Pons (tissue), 1 donor: Measurements from ENCODE around the gene TMEM108.
A peak's percentile ranks its signal among the peaks of the same experiment; 100 is the strongest.

ENCODE experiments used
- DNase-seq: peaks from one replicate; pipeline ENCODE4 v3.0.0-alpha.2; 2016; ENCODE audit warnings: low spot score

The TMEM108 gene

DNA sequence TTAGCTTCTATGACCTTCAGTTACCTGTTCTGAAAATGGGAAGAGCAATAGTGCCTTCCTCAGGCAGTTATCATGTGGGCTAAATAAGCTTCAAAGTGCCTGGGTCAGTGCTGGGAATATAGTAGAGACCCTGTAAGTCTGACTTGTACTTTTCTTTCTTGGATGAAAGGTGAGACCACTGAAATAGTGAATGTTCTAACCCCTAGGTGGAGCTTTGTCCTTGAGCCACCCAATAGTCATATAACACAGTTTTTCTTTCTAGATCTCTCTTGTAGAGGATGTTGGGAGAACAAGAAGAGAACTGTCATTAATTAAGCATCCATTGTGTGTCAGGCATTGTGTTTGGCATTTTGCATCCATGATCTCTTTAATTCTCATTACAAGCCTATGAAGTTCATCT is 348.7 kb downstream of the TMEM108 start:
- DNase-seq, result no peak

DNA sequence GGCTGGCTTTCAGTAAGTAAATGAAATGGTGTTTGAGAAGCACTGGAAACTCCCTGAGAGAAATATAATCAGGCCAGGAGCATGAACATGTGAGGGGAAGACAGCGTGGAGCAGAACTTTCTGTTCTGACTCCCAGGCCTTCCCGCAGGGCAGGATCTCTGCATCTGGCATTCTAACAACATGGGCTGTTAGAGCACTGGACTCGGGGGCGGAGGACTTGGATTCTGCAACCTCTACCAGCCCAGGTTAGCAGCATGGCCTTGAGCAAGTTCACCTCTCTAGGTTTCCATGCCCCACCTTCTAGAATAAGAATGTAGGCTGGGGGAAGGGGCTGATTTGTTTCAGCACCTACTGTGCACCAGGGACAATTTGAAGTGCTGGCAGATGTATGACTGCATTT is 349.1 kb downstream of the TMEM108 start:
- DNase-seq, result no peak

DNA sequence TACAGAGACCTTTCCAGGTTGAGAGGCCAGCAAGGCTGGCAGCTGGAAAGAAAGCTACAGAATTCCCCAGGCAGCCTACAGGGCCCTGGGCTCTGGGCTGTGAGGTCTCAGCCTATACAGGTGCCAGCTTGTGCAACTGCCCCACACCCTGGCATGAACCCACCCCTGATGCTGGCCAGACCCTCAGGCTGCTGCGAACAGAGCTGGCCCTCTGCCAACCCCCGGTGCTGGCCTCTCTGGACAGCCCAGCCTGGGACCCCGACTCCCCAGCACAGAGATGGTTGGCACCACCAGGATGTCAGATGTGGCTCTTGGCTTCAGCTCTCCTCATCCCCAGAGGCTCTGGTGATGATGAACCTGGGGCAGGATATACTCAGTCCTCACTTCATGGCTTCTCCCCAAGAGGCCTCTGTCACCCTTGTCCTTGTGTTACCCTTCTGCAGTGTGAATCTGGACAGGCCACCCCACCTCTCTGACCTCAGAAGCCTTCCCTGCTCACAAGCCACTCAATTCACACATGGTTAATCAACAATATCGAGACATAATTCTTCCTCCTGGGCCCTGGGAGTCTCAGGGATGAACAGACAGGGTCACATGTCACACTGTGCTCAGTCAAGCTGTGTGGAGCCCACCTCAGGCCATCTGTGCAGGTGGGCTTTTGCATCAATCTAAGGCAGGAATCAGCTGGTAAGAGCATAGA is 350.7 kb downstream of the TMEM108 start:
- DNase-seq, result no peak

DNA sequence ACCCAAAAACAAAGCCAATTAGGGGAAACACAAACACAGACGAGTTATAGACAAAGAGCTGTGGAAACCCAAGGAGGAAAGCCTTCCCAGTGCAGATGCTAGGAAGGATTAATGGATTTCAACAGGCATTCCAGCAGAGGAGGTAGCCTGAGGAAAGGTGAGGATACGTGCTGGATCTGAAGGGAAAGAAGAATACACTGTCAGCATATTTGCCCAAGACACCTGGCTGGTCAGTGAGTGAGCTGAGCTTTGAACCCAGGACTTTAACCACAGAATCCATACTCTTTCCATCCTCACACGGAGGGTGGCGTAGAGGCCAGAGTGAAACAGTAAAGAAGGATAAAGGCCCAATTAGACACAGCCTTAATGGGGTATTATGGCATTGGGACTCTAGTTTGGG is 352.5 kb downstream of the TMEM108 start:
- no peak for DNase-seq

DNA sequence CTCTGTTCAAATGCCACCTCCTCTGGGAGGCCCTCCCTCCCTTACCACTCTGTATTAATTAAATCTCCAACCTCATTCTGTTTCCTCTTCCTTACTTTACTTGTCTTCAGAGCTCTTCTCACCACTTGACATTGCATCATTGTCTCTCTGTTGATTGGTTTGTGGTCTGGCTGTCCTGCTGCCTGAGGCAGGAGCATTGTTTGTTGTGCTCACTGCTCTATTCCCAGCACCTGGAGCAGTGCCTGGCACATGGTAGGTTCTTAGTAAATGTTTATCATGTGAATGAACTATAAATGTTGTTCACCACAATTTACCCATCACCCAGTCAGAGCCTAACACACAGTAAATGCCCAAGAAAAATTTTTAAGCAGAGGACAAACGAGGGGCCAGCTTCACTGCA is 355.0 kb downstream of the TMEM108 start:
- no peak for DNase-seq

DNA sequence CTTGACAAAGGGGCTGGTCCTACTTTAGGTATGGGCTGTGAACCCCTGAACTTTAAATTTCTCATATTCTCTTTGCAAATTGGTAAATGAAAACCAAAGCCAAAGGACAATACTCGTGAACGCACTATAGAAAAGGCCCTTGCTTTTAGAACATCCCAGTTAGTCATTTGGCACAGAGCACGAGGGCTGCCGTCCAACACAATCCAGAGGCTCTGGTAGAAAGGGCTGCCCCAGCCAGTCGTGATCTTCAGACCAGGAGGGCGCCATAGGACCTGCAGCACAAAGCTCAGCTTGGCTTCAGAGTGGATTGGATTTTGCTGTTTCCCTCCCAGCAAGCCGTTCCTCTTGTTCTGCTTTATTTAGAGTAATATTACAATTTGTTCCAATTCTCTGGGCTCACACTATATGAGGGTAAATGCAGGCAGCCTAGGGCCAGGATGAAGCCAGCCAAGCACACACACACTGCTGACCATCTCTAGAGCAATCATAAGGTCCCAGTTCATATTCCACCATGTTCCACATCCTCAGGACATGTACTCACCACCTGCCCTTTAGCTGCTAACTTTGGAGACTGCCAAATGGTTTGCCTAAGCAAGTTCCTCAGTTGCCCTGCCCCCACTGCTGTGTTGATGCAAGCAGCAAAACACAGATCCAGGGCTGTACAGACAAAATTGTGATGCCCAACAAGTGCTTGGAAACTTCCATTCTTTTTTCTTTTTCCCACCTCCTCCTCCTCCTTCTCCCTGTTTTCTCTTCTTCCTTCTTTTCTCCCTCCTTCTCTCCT is 355.7 kb downstream of the TMEM108 start:
- no peak for DNase-seq

DNA sequence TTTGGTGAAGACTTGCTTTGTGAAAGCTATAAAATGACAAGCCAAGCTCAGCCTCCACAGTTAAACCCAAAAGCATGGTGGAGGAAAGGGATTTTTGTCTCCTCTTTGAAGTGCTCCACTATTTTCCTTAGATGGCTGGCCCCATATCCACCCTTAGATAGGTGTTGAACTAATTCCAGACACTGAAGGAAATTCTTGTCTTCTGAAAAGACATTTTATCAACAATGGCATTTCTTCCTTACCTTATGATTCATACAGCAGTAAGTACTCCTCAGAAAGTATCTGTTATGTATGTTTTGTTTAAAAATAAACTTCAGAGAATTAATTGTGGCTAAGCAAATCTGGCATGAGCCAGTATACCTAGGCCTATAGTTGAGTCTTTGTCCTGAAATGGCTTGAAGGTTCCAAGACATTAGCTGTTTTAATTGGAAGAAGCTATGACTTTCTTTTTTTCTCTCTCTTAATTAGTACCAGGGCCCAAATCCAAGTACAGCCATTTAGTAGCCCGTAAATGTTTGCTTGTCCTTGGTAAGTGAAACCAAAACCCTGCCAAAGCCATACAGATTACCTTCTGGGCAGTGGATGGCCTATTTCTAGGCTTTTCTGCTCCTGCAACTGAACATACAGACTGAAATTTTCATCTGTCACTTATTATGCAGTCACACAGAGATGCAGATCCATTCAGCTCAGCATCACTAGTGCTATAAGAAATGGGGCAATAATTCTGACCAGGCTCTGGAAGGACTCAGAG is 356.5 kb downstream of the TMEM108 start:
- DNase-seq, result no peak

DNA sequence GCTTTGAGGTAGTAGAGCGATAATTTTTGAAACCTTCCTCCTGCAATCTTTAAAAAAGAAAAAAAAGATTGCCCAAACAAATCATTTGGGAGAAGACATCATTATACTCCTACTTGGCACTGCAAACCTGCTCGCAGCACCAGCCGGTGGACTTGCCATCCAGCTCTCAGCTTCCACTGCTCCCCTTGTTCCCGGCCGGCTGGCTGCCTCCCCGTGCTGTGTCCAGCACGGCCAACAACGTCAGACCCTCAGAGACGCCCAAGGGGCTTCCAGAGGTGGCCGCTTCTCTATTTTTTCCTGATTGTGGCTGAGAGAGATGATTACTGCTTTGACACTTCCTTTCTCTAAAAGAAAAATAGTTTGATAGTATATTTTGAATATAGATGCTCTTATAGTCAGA is 358.7 kb downstream of the TMEM108 start:
- DNase-seq, result no peak

DNA sequence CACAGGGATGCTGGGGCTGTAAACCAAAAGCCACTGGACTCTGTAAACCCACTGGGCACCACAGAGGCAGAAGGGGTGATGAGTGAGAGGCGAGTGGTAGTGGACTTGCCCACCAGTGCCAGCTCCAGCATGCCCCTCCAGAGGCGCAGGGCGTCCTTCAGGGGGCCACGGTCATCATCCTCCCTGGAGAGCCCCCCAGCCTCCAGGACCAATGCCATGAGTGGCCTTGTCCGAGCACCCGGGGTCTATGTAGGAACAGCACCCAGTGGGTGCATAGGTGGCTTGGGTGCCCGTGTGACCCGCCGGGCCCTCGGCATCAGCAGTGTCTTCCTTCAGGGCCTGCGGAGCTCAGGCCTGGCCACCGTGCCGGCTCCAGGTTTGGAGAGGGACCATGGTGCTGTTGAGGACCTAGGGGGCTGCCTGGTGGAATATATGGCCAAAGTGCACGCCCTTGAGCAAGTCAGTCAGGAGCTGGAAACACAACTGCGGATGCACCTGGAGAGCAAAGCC is 361.9 kb downstream of the TMEM108 start, which contains the start of gene BFSP2:
BFSP2 (plus strand) TSS at position 51 of the 510 bp plus-strand sequence; CDS start at position 79, 28 bp downstream.
- no peak for DNase-seq

DNA sequence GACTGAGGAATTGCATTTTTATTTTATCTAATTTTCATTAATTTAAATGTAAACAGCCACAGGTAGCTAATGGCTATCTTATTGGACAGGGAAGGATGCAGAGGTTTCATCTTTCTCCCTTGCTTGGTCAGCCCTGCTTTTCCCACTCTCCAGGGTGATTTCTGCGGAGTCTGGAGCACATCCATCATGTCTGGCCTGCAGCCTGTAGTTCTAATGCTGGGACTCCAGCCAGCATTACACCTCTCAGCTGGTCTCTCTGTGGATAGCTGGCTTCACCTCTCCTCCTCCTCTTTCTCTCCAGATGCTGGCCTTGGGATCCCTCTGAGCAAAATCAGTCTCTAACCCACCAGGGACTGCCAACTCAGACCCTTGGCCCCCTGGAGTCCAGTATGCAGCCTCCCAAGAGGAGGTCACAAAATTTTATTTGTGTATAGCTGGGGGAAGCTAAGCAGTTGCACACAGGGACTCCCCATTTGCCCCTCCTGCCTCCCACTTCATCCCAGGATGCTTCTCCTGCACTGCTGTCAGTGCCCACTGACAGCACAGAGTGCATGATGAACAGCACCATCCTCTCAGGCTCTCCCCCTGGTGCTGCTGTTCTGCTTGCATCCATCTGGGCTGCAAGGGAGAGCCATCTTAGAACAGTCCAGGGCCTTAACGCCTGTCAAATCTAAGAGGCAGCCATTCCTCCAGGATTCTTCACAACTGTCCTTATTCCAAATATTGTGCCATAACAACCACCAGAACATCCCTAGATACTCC is 363.4 kb downstream of the TMEM108 start:
- peak; percentile 52 for DNase-seq

DNA sequence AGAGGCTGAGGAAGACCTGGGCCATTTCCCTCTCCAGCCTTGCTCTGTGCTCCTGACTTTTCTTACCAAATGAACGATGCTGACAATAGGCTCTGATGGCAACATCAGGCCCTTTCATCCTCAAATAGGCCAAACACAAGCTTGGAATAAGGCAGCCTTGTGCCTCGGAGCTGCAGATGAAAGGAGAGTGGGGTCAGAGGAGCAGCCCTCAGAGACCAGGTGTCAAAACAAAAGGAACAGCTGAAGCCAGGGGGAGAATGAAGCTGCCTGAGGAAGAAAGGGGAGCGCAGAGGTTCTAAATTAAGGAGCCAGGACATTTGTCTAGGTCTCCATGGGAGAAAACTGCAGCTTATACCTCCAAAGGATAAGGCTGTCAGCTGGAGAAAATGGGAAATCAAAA is 366.7 kb downstream of the TMEM108 start:
- DNase-seq, result peak; percentile 37

DNA sequence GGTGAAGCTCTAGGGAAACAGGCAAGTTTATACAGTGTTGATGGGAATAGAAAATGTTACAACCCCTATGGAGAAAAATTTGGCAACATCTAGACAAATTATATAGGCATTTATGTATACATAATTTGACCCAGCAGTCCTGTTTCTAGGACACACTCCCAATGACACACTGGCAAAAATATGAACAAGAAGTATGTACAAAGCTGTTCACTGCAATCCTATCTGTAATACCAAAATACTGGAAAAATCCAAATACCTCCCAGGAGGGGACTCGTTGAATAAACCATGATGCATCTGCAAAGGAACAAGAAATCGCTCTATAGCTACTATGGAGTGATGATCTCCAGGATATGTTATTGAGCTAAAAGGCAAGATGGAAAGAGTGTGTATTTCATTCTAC is 370.2 kb downstream of the TMEM108 start:
- DNase-seq, result no peak

DNA sequence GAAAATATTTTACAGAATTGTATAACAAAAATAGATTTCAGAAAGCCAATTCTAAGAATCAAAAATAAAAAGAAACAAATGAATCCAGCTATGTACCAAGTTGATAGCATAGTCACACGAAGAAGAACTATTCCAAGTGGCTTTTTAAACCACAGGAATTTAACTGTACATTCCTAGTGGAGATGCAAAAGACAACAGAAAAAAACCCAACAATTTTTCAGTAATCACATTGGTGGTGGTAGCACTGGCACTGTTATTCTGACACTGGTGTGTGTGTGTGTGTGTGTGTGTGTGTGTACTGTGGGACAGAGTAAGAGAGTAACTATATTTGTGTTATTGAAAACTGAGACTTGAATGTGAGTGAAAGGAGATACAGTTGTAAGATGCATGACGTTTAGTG is 370.8 kb downstream of the TMEM108 start:
- no peak for DNase-seq

DNA sequence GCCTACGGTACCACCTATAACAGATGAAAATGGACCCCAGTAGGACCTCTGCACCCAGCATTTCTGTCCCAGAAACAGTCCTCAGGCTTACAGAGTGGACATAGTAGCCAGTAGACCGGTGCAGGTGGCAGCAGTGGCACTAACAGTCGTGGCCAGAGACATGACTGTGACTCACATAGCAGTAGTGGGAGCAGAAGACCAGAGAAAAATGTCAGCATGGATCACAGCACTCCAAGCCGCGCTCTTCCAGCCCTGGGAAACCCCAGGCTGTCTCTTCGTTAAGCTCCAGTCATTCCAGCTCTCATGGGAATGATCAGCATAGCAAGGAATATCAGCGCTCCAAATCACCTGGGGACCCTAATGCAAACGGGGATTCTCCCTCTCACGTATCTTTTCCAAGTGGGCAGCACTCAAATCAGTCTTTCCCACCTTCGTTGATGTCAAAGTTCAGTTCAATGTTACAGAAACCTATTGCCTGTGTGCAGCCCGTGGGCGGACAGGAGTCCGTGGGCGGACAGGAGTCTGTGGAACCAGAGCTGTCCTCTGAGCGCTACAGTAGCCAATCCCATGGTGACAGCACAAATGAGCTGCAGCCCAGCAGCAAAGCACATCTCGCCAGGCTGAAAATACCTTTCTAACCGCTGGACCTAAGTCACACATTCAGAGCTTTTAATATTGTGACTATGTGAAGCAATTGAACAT is 372.2 kb downstream of the TMEM108 start:
- DNase-seq, result no peak

DNA sequence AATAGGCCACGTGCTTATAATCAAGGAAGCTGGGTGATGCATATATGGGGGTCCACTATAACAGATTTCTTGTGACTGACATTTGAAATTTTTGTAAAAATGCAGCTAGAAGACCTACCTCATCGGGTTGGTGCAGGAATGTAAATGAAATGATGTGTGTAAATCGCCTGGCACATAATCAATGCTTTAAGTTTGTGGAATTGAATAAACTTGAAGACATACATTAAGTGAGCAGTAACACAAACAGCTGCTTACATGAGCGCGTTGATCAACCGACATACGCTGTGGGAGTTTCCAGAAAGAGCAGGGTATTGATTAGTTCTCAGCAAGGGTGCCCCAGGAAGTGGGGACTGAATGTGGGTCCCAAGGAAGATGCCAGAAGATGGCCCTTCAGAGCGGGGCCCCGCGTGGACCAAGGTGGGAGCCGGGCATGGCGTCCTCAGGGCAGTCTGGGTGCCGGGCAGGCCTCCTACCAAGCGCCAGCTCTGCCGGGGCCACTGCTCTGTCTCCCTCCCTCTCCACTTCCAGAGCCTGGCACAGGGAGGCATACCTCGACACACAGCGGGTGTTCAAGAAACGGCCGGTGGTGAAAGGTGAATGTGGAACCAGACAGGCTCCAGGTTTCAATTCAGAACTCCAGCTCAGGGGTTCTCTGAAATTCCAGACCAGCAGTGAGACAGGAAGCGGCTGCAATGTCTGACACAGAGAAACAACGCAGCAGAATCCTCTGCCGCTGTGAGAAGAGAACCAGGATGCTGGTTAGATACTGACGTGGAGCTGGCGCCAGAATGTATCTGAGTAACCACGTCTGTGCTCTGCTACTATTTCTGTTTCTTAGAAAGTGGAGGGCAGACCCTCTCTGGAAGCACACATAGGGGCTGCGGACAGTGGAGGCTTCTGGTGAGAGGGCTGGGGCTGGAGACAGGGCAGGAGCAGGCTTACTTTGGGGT is 374.3 kb downstream of the TMEM108 start:
- no peak for DNase-seq

DNA sequence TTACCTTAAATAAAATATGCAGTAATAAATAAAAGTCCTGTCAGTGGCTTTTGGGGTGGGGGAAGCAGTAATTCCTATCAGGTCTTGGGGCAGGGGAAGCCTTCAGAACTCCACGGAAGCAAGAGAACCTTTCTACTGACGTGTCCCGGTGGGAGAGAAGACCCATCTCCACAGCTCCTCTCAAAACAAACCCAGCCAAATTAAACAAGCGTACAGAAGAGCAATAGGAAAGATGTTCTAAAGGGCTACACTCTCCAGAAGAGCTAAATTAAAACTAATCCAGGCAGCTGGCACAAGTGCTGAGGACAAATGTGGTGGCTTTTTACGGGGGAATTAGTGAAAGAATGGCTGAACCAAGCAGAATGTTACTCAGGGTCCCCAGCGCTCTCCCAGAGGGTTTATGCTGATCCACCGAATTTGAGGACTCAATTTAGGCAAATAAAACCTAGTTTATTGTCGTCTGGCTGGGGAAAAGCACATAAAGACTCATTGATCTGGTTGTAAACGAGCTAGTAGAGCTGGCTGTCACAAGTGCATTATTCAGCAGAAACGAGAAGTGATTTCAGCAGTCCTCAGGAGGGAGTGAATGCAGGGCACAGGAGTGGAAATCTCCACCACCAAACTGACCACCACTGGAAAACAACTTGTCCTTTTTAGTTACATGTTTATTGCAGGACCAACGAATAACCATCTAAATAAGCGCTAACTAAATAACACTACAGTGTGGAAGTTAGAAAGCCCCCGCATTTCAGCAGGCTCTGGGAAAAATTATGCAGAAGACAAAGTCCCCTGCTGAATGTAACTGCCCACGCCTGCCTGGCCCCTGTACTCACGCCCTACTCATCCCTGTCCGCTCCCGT is 375.2 kb downstream of the TMEM108 start:
- peak; percentile 92 for DNase-seq

DNA sequence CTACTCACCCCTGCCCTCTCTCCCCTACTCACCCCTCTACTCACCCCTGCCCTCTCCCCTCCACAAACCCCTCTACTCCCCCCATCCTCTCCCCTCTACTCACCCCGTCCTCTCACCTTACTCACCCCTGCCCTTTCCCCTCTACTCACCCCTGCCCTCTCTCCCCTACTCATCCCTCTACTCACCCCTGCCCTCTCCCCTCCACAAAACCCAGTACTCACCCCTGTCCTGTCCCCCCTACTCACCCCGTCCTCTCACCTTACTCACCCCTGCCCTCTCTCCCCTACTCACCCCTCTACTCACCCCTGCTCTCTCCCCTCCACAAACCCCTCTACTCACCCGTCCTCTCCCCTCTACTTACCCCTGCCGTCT is 375.8 kb downstream of the TMEM108 start:
- DNase-seq, result no peak

DNA sequence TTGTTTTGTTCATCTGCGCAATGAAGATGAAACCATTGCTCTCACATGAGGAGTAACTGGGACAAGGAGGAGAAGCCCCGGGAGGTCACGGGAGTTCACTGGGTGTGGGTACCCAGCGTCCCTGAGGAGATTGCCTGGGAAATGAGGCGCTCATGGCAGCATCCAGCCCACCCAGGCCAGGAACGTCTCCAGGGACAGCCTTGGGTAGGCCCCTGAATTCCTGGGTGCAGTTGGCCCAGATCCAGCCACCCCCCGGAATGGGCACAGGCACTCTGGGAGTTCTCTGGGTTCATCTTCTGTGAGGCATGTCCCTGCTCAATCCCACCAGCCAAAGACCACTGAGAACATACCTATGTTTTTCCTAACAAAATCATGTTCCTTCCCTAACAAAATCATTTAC is 380.2 kb downstream of the TMEM108 start:
- no peak for DNase-seq
